Lung (tissue), 12 donors: ENCODE data around the gene UPF3B. TPM values are rescaled to one million over a fixed set of nuclear protein-coding genes. Genes with fewer than 3 reads are reported as not detected.

Experiments
- ATAC-seq: fragments of 200-7000 bp; cut with Tn5 transposase; one replicate; pipeline ENCODE4 v1.9.1; 2020; ENCODE audit warnings: moderate number of reproducible peaks; ENCODE audit not compliant: insufficient read depth, low FRiP score
- DNase-seq, 3 donors: peaks; one replicate each; pipeline ENCODE4 v3.0.0-alpha.2; 2013 to 2017
- H3K27ac ChIP-seq, 2 donors: one replicate each; pipeline ENCODE4 v1.5.1; 2013; ENCODE audit warnings: mild to moderate bottlenecking in 2 of 2, moderate library complexity in 2 of 2, control low read depth in 1 of 2, inconsistent platforms in 1 of 2, low read depth in 1 of 2, low read length in 1 of 2
- H3K27me3 ChIP-seq, 3 donors: one replicate each; pipeline ENCODE4 v1.5.1; 2013; ENCODE audit warnings: low read length in 2 of 3; ENCODE audit not compliant: control insufficient read depth in 3 of 3, insufficient read depth in 3 of 3
- H3K36me3 ChIP-seq, 4 donors: one replicate each; pipeline ENCODE4 v1.5.1; 2013; ENCODE audit warnings: low read length in 4 of 4, mild to moderate bottlenecking in 1 of 4, moderate library complexity in 1 of 4; ENCODE audit not compliant: control insufficient read depth in 4 of 4, insufficient read depth in 4 of 4
- H3K4me1 ChIP-seq, 5 donors: one replicate each; pipeline ENCODE4 v1.5.1; 2013; ENCODE audit warnings: low read length in 5 of 5, mild to moderate bottlenecking in 2 of 5, moderate library complexity in 1 of 5; ENCODE audit not compliant: control insufficient read depth in 5 of 5, insufficient read depth in 5 of 5
- H3K4me3 ChIP-seq: one replicate; pipeline ENCODE4 v1.5.1; 2013; ENCODE audit warnings: mild to moderate bottlenecking, control low read depth, moderate library complexity
- H3K9ac ChIP-seq, 2 donors: one replicate each; pipeline ENCODE4 v1.5.1; 2013; ENCODE audit warnings: low read length in 2 of 2, control low read depth in 1 of 2; ENCODE audit not compliant: insufficient read depth in 1 of 2
- H3K9me3 ChIP-seq, 4 donors: one replicate each; pipeline ENCODE4 v1.5.1; 2013; ENCODE audit warnings: low read length in 3 of 4, mild to moderate bottlenecking in 1 of 4, moderate library complexity in 1 of 4; ENCODE audit not compliant: control insufficient read depth in 4 of 4, insufficient read depth in 3 of 4
- CTCF ChIP-seq: IDR thresholded peaks from 2 replicates; pipeline ENCODE4 v1.5.1; 2012; ENCODE audit warnings: mild to moderate bottlenecking; ENCODE audit errors: control extremely low read depth, extremely low read depth
- WGBS, 2 donors: extraction: QIAGEN DNeasy Blood & Tissue Kit; methylation state at CpG; one replicate each; pipeline ENCODE4 v1.1.7; 2013; 5-methylcytosine and 5-hydroxymethylcytosine counted together
- polyA plus RNA-seq, 2 donors: library from polyadenylated mRNA; stranded (reverse); fragments of 200-250 nt; gene quantifications; one replicate each; pipeline ENCODE4 v1.2.1, GENCODE V29; 2013
- total RNA-seq, 2 donors: library from RNA; depleted of rRNA in 1 of 2; stranded (reverse); fragments of >200 nt in 1 of 2; gene quantifications; one replicate each; pipeline ENCODE4 v1.2.1, GENCODE V29; 2014 to 2021
- donor health status: control.
- donor health status: control.
- donor health status: Bipolar disorder and iron deficiency.
- donor health status: healthy.
- donor health status: DM: yes; HTN: yes; CAD: no.

Gene UPF3B
- total and polyA plus RNA-seq, 4 donors: 5.0 to 11.7 (median 7.0) TPM

- no peaks in the 10 kb centered on the region for H3K27me3 ChIP-seq
- peaks cover 0 to 3% (median 0%) of the 10 kb centered on the region in 4 donors for H3K36me3 ChIP-seq
- peak overlapping the region; percentile 79 to 91 for H3K27ac ChIP-seq
- peaks cover 0 to 8% (median 0%) of the 10 kb centered on the region in 5 donors for H3K4me1 ChIP-seq
- ATAC-seq (no peak), DNase-seq (peak; percentile 36 to 48 (median 47))
- H3K9me3 ChIP-seq: peaks cover 0 to 6% (median 0%) of the 10 kb centered on the region in 4 donors
- 0 to 33% methylated on average over 25 of the region's 25 CpGs for WGBS, 2 donors
- TF ChIP-seq CTCF: no peak
- H3K9ac ChIP-seq: peak overlapping the region; percentile 66 to 78
- H3K4me3 ChIP-seq: peak overlapping the region; percentile 33
These were observed 17.9 kb upstream of the UPF3B start for GRCh38 chrX:119870626-119871131.

- Histone ChIP-seq H3K4me1 (peaks cover 0 to 5% (median 2%) of the 10 kb centered on the region in 5 donors), H3K27ac (peak overlapping the region in 1 of 2 donors; percentile 30), H3K9me3 (peaks cover 0 to 4% (median 0%) of the 10 kb centered on the region in 4 donors), H3K36me3 (no peaks in the 10 kb centered on the region), H3K27me3 (no peaks in the 10 kb centered on the region), H3K4me3 (no peak overlapping the region), H3K9ac (peak overlapping the region; percentile 16 to 79)
- TF ChIP-seq CTCF: no peak
- 51 to 60% methylated on average over 10 of the region's 10 CpGs for WGBS, 2 donors
- DNase-seq (peak in 2 of 3 donors; percentile 15 to 34), ATAC-seq (no peak)
These were observed 681 bp upstream of the UPF3B start for GRCh38 chrX:119853444-119853843.

- no peaks in the 10 kb centered on the region for H3K27me3 ChIP-seq
- no peak overlapping the region for H3K27ac ChIP-seq
- peaks cover 4 to 13% (median 10%) of the 10 kb centered on the region in 4 donors for H3K36me3 ChIP-seq
- DNase-seq: no peak
- no peaks in the 10 kb centered on the region for H3K4me1 ChIP-seq
- no peak overlapping the region for H3K9ac ChIP-seq
- no peaks in the 10 kb centered on the region for H3K9me3 ChIP-seq
- no peak for ATAC-seq
- H3K4me3 ChIP-seq: no peak overlapping the region
- WGBS, 2 donors: 73 to 76% methylated on average over 3 of the region's 3 CpGs
- no peak for TF ChIP-seq CTCF
These were observed 18.9 kb downstream of the UPF3B start for GRCh38 chrX:119833905-119834304.

GRCh38 chrX:119828446-119828845, 24.3 kb downstream of the UPF3B start:
- Histone ChIP-seq H3K27me3 (no peaks in the 10 kb centered on the region), H3K4me3 (no peak overlapping the region), H3K4me1 (no peaks in the 10 kb centered on the region), H3K9ac (no peak overlapping the region), H3K36me3 (peaks cover 0 to 6% (median 1%) of the 10 kb centered on the region in 4 donors), H3K27ac (no peak overlapping the region), H3K9me3 (no peaks in the 10 kb centered on the region)
- whole genome bisulfite sequencing, 2 donors: 93 to 100% methylated on average over 4 to 5 of the region's 5 CpGs
- no peak for TF ChIP-seq CTCF
- DNase-seq (no peak), ATAC-seq (no peak)
